NCI-H146 (cell line): Measurements from ENCODE around the gene CLIC5.

Experiments used
- DNase-seq: peaks from one replicate; lab custom pipeline; 2025; lab: John Stamatoyannopoulos, UW

CLIC5 gene

GRCh38 chr6:45965007-45965406 lies 50.7 kb downstream of the CLIC5 start:
- DNase-seq: no peak

DNA sequence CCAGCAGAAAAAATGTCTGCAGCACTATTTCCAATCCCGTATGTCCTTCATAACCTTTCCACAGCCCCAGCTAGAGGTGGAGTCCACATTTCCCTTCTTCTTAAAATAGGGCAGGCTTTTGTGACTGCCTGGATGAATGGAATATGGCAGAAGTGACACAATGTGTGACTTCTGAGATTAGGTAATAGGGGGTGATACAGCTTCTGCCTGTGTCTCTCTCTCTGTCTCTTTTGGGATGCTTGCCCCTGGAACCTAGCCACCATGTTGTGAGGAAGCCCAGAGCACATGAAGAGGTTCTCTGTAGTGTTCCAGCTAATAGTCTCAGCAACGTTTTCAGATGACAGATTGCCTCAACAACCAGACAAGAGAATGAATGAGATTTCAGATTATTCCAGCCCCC lies 51.4 kb downstream of the CLIC5 start:
- DNase-seq: no peak

GRCh38 chr6:45963896-45964295 lies 51.8 kb downstream of the CLIC5 start:
- DNase-seq: no peak

DNA sequence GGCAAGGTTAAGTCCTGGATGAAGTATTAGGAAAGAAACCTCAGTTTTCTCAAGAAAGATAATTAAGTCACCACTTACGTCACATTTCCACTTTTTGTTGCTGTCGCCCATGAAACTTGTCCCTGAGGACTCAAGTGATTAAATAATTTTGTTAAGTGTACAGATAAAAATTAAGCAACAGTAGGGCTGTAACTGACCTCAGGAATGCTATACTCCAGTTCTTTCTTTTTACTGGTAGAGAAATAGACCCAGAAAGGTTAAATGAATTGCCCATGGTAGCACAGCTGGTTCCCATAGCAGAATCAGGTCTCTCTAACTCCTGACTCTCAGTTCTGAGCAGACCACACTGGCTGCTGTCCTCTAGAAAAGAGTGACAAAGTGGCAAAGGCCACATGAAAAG lies 54.5 kb downstream of the CLIC5 start:
- DNase-seq: no peak

GRCh38 chr6:45959534-45960145 lies 56.0 kb downstream of the CLIC5 start:
- DNase-seq: no peak

GRCh38 chr6:45956663-45957062 lies 59.0 kb downstream of the CLIC5 start:
- DNase-seq: no peak

- no peak for DNase-seq
Observed at GRCh38 chr6:45956176-45956575, 59.5 kb downstream of the CLIC5 start.

GRCh38 chr6:45955597-45955996 lies 60.1 kb downstream of the CLIC5 start:
- no peak for DNase-seq

DNA sequence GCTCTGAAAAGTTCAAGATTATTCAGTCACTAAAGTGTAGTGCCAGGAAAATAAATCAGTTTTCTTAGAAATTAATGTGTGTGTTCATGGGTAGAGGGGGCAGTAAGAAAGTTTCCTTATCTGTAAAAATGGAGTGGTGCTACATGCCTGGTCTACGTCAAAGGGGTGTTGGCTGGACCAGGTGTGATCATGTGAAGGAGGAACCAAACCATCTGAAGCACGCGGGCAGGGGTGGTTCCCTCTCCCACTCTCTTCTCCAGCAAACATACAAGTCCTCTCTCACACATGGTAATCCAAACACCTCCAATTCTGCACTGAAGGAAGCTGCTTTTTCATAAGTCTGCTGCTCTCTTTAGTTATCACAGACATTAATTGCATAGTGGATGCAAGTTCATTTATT lies 63.1 kb downstream of the CLIC5 start:
- DNase-seq: no peak

DNA sequence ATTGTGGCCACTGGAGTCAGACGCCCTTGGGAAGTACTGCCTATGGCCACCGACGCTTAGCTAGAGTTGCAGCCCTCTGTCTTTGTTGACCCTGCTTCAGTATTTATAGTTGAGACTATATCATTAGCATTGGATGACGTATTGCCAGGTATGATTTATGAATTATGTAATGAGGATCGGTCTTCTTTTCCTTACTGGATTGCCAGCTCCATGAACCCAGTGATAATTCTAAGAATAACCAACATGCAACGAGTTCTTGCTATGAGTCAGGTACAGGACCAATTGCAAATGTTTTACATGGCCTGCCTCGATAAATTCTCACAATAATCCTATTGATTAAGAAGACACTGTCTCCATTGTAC lies 63.5 kb downstream of the CLIC5 start:
- no peak for DNase-seq

GRCh38 chr6:45951321-45952167 lies 64.1 kb downstream of the CLIC5 start:
- DNase-seq: no peak

- no peak for DNase-seq
Observed at GRCh38 chr6:45949256-45949655, 66.4 kb downstream of the CLIC5 start.

GRCh38 chr6:45947807-45948206 lies 67.9 kb downstream of the CLIC5 start:
- no peak for DNase-seq

- no peak for DNase-seq
Observed at GRCh38 chr6:45946887-45947286, 68.8 kb downstream of the CLIC5 start.

DNA sequence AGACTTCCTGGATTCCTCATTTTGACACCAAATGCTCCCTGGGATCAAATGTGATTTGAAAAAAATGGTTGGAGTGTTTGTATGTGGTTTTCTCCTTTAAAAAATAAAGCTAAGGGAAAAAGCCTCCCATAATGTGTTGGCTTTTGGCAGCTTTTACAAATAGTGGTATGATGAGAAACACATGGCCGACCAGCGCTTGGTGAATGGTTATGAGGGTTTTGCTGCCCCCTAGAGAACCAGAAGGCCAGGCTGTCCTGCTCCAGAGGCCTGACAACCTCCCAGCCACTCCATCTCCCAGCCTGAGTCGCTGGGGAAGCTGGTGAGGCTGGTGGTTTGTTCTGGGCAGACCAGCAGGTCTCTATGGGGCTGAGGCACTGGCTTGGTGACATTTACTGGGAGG lies 69.3 kb downstream of the CLIC5 start:
- DNase-seq: no peak

DNA sequence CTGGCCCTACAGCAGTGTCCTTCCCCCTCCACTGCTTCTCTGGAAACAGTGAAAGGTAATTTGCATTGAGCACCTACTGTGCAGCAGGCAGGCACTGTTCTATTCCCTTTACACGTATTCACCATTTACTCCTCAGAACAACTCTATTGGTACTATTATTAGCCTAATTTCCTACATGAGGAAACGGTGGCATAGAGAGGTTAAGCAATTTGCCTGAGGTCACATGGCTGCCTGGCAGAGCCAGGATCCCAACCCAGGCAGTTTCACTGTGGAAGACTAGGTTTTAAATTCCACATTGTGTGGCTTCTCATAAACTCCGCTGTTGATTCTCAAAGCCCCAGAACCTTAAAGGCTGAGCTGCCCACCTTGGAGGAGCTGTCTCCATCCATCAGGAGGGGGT lies 72.7 kb downstream of the CLIC5 start:
- DNase-seq: no peak

- DNase-seq: no peak
Observed at GRCh38 chr6:45933855-45934254, 81.8 kb downstream of the CLIC5 start.

- no peak for DNase-seq
Observed at GRCh38 chr6:45931232-45931631, 84.4 kb downstream of the CLIC5 start.

GRCh38 chr6:45930420-45931040 lies 85.1 kb downstream of the CLIC5 start:
- DNase-seq: peak; percentile 23

DNA sequence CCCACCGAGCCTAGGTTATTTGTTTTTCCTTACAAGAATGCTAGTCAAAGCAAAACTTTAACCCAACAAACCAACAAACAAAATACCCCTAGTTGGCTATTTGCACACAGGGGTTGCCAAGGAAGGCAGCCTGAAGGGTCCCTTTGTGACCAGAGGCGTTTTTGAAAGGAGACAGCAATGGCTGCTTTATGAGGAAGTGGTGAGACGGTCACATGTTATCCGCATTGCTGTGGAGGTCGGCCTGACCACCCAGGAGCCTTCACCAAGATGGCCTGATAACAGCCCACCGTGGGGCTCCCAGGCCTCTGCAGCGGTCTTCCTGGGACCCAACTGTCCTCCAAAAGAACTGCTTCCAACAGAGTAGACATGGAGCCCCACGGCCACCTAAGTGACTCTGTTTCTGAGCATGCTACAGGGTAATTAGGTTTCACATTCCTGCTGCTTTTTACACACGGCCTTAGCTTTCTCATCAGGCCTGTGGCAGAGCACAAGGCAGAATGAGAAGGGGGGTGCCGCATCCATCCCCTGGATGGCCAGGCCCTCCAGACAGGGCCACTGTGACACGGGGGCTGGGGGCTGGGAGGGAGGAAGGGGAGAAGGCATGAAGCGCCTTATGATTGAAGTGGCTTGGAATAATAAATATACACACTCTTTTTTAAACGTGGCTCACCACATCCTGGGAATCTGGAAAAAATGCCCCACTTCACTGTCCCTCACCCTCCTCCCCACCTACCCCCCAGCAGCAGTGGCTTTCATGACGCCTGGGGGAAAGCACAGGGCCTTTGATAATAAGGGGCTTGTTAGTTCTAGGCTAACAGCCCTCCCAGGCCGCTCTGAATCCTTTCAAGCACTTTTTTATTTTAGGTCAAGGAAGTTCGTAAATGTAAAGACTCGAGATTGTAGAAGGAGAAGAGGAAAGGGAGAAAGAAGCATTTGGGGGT lies 86.0 kb downstream of the CLIC5 start:
- DNase-seq: no peak

GRCh38 chr6:45928721-45929305 lies 86.8 kb downstream of the CLIC5 start:
- DNase-seq: no peak
